IPS DF 19.7 (cell line): Measurements from ENCODE around the gene GATA1.
A peak's percentile ranks its signal among the peaks of the same experiment; 100 is the strongest.

ENCODE experiments used
- DNase-seq: peaks from one replicate; pipeline ENCODE4 v3.0.0-alpha.2; 2013; ENCODE audit warnings: low read depth, low spot score

The GATA1 gene

DNA sequence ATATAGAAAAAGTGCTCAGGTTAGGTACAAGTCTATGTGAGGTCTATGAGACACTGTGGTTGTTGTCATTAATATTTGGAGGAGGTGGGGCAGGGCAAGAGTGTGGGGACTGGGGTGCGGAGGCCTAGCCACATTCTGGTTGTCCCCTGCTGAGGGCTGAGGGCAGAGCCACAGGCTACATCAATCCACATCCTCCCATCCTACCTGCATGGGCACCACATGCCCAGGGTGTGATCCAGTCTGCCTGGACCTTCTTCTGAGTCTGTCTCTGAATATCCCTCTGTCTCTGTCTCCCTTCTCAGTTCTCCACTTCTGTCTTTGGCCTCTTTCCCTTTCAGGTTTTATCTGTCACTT lies 1.2 kb upstream of the GATA1 start:
- no peak for DNase-seq

GRCh38 chrX:48785540-48786214 lies 713 bp upstream of the GATA1 start:
- no peak for DNase-seq

- no peak for DNase-seq
Measured at GRCh38 chrX:48786825-48787504, 575 bp downstream of the GATA1 start.

DNA sequence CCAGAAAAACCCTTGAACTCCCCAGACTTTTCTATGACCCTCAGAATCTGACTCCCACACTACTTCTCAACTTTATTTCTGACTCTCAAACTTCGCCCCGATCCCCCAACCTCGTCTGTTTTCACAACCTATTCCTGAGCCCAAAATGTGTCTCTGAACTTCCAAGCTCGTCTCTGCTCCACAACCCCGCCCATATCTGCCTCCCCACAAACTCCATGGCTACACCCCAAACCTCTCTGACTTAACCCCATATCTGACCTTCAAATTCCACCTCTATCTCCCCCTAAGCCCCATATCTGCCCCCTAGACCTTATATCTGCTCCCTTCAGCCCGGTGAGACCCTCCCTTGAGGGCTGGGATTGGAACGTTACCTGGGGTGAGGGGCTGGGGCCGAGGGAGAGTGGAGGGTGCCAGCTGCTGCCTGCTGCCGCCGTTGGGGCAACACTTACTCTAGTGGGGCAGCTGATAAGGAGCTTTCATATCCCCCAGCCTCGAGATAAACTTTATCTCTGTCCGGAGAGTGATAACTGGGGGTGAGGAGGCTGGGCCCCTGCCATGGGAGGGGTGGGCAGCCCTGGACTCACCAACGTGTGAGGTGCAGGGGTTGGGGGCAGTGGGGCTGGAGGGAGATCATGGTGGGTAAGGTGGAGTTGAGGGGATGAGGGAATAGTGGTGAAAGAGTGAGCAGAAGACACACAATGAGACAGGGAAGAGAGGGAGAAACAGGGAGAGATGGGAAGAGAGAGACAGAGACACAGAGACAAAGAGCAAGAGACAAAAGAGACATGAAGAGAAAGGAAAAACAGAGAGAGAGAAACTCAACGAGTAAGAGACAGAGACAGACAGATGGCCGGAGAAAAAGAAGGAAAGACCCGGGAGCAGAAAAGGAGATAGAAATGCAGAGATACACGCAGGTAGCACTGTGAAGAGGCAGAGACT lies 1.4 kb downstream of the GATA1 start:
- no peak for DNase-seq

DNA sequence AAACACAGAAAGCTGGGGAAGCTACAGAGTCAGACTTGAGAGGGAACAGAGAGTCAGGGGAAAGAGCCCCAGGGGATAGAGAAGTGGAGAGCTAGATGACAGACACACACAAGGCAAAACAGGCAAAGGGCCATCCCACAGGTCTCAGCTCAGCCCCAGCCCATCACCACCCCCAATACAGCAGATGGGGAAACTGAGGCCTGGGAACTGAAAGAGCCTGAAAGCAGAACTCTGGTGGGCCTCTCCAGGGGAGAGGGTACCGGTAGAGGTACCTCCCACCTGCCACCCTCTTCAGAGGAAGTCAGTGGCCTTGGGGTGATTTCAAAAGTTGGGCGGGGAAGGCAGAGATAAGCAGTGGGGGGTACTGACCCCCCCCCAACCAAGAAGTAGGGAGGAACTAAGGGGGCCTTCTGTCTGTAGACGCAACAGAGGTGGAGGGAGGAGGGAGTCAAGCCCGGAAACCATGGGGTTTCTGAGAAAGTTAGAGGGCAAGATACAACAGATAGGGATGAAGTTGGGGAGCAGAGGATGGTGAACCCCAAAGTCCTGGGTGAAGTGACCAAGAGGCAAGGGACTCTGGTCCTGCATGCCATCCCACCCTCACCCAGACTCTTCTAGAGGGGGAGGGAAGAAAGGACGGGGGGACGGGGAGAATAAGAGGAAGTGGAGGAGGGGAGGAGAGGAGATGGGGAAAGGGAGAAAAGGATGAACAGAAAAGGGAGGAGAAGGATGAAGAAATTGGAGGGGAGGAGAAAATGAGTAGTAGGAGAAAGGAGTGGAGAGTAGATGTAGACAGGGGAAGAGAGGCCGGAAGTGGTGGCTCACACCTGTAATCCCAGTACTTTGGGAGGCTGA lies 3.2 kb downstream of the GATA1 start:
- no peak for DNase-seq

DNA sequence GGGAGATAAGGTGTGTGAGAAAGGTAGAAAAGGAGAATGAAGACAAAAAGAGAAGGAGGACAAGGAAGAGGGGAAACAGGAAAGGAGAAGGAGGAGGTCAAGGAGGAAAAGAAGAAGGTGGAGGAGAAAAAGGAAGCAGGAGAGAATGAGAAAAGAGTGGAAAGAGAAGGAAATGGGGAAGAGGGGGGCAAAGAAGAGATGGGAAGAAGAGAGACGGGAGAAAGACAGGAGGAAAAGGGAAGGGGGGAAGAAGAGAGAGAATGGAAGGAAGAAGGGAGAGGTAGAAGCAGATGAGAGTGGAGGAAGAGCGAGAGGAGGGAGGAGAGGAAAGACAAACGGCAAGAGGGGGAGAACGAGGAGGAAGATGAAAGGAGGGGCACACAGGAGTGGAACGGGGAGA lies 4.1 kb downstream of the GATA1 start:
- DNase-seq, result no peak

GRCh38 chrX:48791063-48791820 lies 4.9 kb downstream of the GATA1 start:
- DNase-seq, result no peak

- DNase-seq, result no peak
Measured at GRCh38 chrX:48792219-48792618, 5.8 kb downstream of the GATA1 start.

DNA sequence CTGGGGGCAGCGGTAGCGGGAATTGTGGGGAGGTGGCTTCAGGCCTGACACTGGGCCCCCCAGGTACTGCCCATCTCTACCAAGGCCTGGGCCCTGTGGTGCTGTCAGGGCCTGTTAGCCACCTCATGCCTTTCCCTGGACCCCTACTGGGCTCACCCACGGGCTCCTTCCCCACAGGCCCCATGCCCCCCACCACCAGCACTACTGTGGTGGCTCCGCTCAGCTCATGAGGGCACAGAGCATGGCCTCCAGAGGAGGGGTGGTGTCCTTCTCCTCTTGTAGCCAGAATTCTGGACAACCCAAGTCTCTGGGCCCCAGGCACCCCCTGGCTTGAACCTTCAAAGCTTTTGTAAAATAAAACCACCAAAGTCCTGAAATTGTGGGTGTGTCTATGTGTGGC lies 7.5 kb downstream of the GATA1 start:
- no peak for DNase-seq

DNA sequence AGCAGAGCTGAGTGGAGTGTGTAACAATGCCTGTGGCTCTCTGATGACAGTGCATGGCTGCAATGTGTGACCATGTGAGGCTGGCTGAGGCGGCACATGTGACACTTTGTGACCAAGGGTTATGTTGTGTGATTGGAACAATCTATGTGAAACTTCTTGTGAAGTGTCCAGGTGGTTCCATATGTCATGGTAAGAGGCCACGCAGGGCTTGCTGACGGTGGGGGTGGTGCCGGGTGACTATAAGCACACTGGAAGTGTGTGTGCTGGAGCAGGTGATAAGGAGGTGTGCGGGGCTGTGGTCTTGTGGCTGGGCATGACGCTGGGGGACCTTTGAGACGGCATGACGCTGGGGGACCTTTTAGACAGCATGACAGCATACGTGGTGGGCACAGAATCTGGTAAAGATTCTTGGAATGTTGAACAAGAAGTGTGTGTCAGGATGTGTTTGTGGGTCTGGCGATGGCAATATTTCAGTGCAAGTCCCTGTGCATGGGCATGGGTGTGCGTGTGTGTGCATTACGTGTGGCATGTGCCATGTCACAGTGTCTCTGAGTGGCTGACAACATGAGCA lies 8.0 kb downstream of the GATA1 start:
- DNase-seq, result no peak

GRCh38 chrX:48794911-48795515 lies 8.6 kb downstream of the GATA1 start:
- DNase-seq, result no peak

GRCh38 chrX:48798318-48798717 lies 11.9 kb downstream of the GATA1 start:
- DNase-seq, result no peak

GRCh38 chrX:48800574-48801279 lies 14.3 kb downstream of the GATA1 start:
- DNase-seq, result no peak

DNA sequence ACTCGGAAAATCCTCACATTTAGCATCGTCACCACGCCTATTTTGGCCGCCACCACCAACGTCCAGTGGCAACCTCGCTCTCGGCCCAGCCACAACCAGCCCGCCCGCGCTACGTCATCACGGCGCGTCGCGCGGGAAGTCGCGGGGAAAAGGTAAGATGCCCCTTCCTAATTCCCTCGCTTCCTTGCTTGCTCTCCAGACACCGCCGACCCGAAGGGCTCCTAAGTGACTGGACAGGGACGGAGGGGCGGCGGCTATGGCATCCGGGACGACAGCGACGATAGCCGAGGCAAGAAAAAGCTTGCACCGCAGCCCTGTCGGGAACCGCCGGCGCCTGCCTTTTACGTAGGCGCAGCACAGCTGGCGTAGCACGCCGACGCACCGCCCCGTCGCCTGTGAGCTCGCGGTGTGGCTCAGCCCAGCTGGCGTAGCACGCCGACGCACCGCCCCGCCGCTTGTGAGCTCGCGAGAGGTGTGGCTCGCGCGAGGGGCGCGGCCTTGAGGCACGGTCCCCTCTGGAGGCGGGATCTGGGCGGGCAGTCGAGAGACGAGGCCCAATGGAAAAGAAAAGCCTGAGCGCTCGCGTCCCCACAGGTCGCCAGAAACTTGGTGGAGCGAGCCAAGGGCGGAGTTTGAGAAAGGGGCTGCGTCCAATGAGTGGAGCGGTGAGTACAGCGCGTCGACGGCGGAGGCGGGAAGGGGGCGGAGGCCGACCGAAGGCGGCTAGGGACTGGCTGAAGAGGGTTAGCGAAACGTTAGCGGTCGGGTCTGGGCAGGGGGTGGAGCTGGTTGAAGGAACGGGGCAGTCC lies 15.1 kb downstream of the GATA1 start, which contains the start of gene HDAC6:
TSS of gene HDAC6 (plus strand) at position 788 of the 809 bp plus-strand sequence. CDS start 626 bp downstream, outside the sequence.
- peak; percentile 86 for DNase-seq

- DNase-seq, result no peak
Measured at GRCh38 chrX:48802089-48802904, 15.9 kb downstream of the GATA1 start.

GRCh38 chrX:48802905-48803200 lies 16.5 kb downstream of the GATA1 start:
- DNase-seq, result no peak

- DNase-seq, result no peak
Measured at GRCh38 chrX:48806081-48806480, 19.7 kb downstream of the GATA1 start.

- no peak for DNase-seq
Measured at GRCh38 chrX:48813644-48814043, 27.3 kb downstream of the GATA1 start.
